ENCODE results near the gene FAM180B.
"Not testable (repeated sequence)": the region's sequence is repeated elsewhere in the genome, so short reads cannot be mapped to it uniquely, and the experiment has no call there.

FAM180B gene

GRCh38 chr11:47595029-47595428 lies 8.6 kb downstream of the FAM180B start:
- no peak for DNase-seq (ENCODE audit: low read depth)

- no peak for DNase-seq (ENCODE audit: low read depth)
These were observed 9.5 kb downstream of the FAM180B start for GRCh38 chr11:47595967-47596366.

- DNase-seq (ENCODE audit: low read depth): no peak
These were observed 13.4 kb downstream of the FAM180B start for GRCh38 chr11:47599902-47600301.

GRCh38 chr11:47603295-47603694 lies 16.8 kb downstream of the FAM180B start:
- no peak for DNase-seq (ENCODE audit: low read depth)

GRCh38 chr11:47605921-47606320 lies 19.4 kb downstream of the FAM180B start:
- no peak for DNase-seq (ENCODE audit: low read depth)

- DNase-seq (ENCODE audit: low read depth): no peak
These were observed 20.3 kb downstream of the FAM180B start for GRCh38 chr11:47606731-47607130.

- peak; percentile 77 for DNase-seq (ENCODE audit: low read depth)
These were observed 20.9 kb downstream of the FAM180B start for GRCh38 chr11:47607380-47607779.

- no peak for DNase-seq (ENCODE audit: low read depth)
These were observed 23.2 kb downstream of the FAM180B start for GRCh38 chr11:47609675-47610074.

GRCh38 chr11:47611348-47611794 lies 24.9 kb downstream of the FAM180B start:
- DNase-seq (ENCODE audit: low read depth): no peak

- DNase-seq (ENCODE audit: low read depth): no peak
These were observed 28.8 kb downstream of the FAM180B start for GRCh38 chr11:47615249-47615648.

GRCh38 chr11:47616726-47617416 lies 30.4 kb downstream of the FAM180B start:
- peak; percentile 42 for DNase-seq (ENCODE audit: low read depth)

- DNase-seq (ENCODE audit: low read depth): peak; percentile 14
These were observed 30.9 kb downstream of the FAM180B start for GRCh38 chr11:47617417-47617809.

- no peak for DNase-seq (ENCODE audit: low read depth)
These were observed 34.4 kb downstream of the FAM180B start for GRCh38 chr11:47620836-47621378.

- no peak for DNase-seq (ENCODE audit: low read depth)
These were observed 39.8 kb downstream of the FAM180B start for GRCh38 chr11:47626234-47626633.

GRCh38 chr11:47628026-47628425 lies 41.5 kb downstream of the FAM180B start:
- no peak for DNase-seq (ENCODE audit: low read depth)

- DNase-seq (ENCODE audit: low read depth): no peak
These were observed 45.0 kb downstream of the FAM180B start for GRCh38 chr11:47631473-47631872.

GRCh38 chr11:47636331-47636730 lies 49.9 kb downstream of the FAM180B start:
- not testable (repeated sequence) for DNase-seq (ENCODE audit: low read depth)
